Measurements from ENCODE around the gene OR6C75. TPM values are rescaled to one million over a fixed set of nuclear protein-coding genes. Genes with fewer than 3 reads are reported as not detected.
"Not testable (repeated sequence)": the region's sequence is repeated elsewhere in the genome, so short reads cannot be mapped to it uniquely, and the experiment has no call there.

The OR6C75 gene
- total and polyA plus RNA-seq, 2 of the 4 experiments (the other 2 are of a cell fraction), result not detected

DNA sequence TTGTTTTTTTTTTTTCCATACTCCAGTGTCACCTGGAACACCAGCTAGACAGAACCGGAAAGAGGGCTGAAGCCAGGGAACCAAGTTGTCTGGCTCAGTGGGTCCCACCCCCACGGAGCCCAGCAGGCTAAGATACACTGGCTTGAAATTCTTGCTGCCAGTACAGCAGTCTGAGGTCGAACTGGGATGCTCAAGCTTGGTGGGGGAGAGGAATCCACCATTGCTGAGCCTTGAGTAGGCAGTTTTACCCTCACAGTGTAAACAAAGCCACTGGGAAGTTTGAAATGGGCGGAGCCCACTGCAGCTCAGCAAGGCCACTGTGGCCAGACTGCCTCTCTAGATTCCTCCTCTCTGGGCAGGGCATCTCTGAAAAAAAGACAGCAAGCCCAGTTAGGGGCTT lies 7.4 kb upstream of the OR6C75 start:
- H3K4ac ChIP-seq (ENCODE audit: low read depth, low read length); H3K9me3 ChIP-seq (ENCODE audit: control insufficient read depth, insufficient read depth, low read length); POLR2A ChIA-PET (ENCODE audit: unreplicated experiment); H3K4me1 ChIP-seq (ENCODE audit: control insufficient read depth, insufficient read depth, low read length); H3K27me3 ChIP-seq (ENCODE audit: control insufficient read depth, insufficient read depth, low read length); ATAC-seq (ENCODE audit: low read depth); H3K4me2 ChIP-seq (ENCODE audit: low read depth, low read length); H3K36me3 ChIP-seq (ENCODE audit: control insufficient read depth, insufficient read depth, low read length); H2AK9ac ChIP-seq (replicated peaks; ENCODE audit: low read depth, low read length, poor library complexity); H2BK5ac ChIP-seq (ENCODE audit: low read depth, low read length, poor library complexity, severe bottlenecking); H2BK120ac ChIP-seq (ENCODE audit: low read depth, low read length); H3K4me3 ChIP-seq (ENCODE audit: insufficient read depth, low read depth, low read length); H2BK15ac ChIP-seq (ENCODE audit: low read depth, low read length); H3K9ac ChIP-seq (ENCODE audit: low read depth, low read length); DNase-seq; H3K14ac ChIP-seq (replicated peaks; ENCODE audit: low read depth, low read length); H3K27ac ChIP-seq (ENCODE audit: insufficient read depth, low read length); intact Hi-C loops (cut with micrococcal nuclease); H3K79me1 ChIP-seq (ENCODE audit: low read depth in 1 of 2, low read length in 2 of 2); H3K18ac ChIP-seq (ENCODE audit: low read depth, low read length); H2BK20ac ChIP-seq (ENCODE audit: low read depth, low read length); H2AFZ ChIP-seq (replicated peaks; ENCODE audit: low read length, poor library complexity); CTCF ChIA-PET; H3K56ac ChIP-seq (ENCODE audit: extremely low read depth, insufficient read depth, low read length); H2AK5ac ChIP-seq (ENCODE audit: low read depth, low read length); H4K20me1 ChIP-seq (ENCODE audit: insufficient read depth, low read length); in situ Hi-C loops (cut with MboI; ENCODE audit: low sequenced_read_pairs); dilution Hi-C loops (cut with HindIII; ENCODE audit: low sequenced_read_pairs, unreplicated experiment); H4K5ac ChIP-seq (ENCODE audit: low read depth, low read length); H4K8ac ChIP-seq (ENCODE audit: low read depth in 2 of 2, low read length in 2 of 2); H3K9me1 ChIP-seq (ENCODE audit: insufficient read depth, low read length); H4K91ac ChIP-seq (ENCODE audit: insufficient read depth, low read depth, low read length); H3K23ac ChIP-seq (ENCODE audit: low read depth, low read length); BruUV-seq (replicated peaks): not testable (repeated sequence)
- WGBS, 2 experiments (ENCODE audit: extremely low coverage in 2 of 2, insufficient read length in 1 of 2), result 40% methylated on average over 2 of the region's 4 CpGs; no CpG with 5 or more reads in 1 of the 2 experiments

All from IMR-90 (cell line).